ENCODE measurements around the gene ACBD3. TPM values are rescaled to one million over a fixed set of nuclear protein-coding genes. Genes with fewer than 3 reads are reported as not detected.

ACBD3 gene
- total and polyA plus RNA-seq, 2 donors from 2014 or later, result 12.4 to 43.1 TPM

DNA sequence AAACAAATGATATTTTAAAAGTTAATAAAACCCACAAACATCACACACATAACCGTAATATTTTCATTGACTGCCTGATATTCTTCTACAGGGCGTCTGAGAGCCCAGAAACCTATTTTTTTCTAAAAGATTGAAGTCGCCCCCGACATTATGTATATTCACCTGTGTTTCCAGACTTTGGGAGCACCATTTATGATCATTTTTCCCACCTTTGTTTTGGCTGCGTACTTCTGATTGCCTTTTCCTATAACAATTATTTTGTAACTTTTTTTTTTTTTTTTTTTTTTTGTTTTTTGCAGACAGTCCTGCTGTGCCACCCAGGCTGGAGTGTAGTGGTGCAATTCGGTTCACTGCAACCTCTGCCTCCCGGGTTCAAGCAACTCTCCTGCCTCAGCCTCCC, 839 bp upstream of the ACBD3 start:
- Histone ChIP-seq H3K4me3 (ENCODE audit: low read length in 3 of 3) (peak overlapping the region; percentile 76 to 83 (median 81)), H3K36me3 (ENCODE audit: control insufficient read depth in 2 of 3, insufficient read depth in 3 of 3, low read length in 3 of 3) (no peaks in the 10 kb centered on the region), H3K27me3 (ENCODE audit: control insufficient read depth, insufficient read depth, low read length) (no peaks in the 10 kb centered on the region), H3K9me3 (ENCODE audit: control insufficient read depth in 2 of 3, insufficient read depth in 1 of 3, low read length in 3 of 3) (no peaks in the 10 kb centered on the region), H3K27ac (ENCODE audit: low read depth in 2 of 2, low read length in 2 of 2) (no peak overlapping the region), H3K9ac (ENCODE audit: low read length in 3 of 3) (peak overlapping the region in 2 of 3 donors; percentile 5 to 84), H3K4me1 (ENCODE audit: control insufficient read depth in 2 of 3, insufficient read depth in 2 of 3, low read depth in 1 of 3, low read length in 3 of 3) (peaks cover 0 to 11% (median 6%) of the 10 kb centered on the region in 3 donors)
- DNase-seq (no peak), FAIRE-seq (no peak)
- TF ChIP-seq, protein P1, sequence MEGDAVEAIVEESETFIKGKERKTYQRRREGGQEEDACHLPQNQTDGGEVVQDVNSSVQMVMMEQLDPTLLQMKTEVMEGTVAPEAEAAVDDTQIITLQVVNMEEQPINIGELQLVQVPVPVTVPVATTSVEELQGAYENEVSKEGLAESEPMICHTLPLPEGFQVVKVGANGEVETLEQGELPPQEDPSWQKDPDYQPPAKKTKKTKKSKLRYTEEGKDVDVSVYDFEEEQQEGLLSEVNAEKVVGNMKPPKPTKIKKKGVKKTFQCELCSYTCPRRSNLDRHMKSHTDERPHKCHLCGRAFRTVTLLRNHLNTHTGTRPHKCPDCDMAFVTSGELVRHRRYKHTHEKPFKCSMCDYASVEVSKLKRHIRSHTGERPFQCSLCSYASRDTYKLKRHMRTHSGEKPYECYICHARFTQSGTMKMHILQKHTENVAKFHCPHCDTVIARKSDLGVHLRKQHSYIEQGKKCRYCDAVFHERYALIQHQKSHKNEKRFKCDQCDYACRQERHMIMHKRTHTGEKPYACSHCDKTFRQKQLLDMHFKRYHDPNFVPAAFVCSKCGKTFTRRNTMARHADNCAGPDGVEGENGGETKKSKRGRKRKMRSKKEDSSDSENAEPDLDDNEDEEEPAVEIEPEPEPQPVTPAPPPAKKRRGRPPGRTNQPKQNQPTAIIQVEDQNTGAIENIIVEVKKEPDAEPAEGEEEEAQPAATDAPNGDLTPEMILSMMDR (IDR thresholded peaks at IDR 0.05; ENCODE audit: borderline replicate concordance, extremely low read depth, insufficient read depth), result no peak
- intact Hi-C loops (cut with DNase I), result no loop called here

DNA sequence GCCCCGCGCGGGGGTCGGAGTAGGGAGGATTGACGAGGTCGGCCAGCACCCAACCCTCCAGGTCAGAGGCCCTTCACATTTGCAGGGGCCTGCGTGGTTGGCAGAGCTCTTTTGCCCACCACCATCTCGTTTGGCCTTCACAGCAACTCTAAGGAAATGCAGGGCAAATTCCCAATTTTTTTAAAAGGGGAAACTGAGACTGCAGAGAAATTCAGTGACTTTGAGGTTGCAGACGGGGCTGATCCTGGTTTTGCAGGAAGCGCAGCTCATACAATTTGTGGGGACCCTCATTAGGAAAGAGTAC, 430 bp upstream of the ACBD3 start:
- peaks cover 0 to 11% (median 6%) of the 10 kb centered on the region in 3 donors for H3K4me1 ChIP-seq (ENCODE audit: control insufficient read depth in 2 of 3, insufficient read depth in 2 of 3, low read depth in 1 of 3, low read length in 3 of 3)
- H3K9ac ChIP-seq (ENCODE audit: low read length in 3 of 3), result peak overlapping the region; percentile 5 to 84 (median 55)
- H3K36me3 ChIP-seq (ENCODE audit: control insufficient read depth in 2 of 3, insufficient read depth in 3 of 3, low read length in 3 of 3), result no peaks in the 10 kb centered on the region
- FAIRE-seq, result no peak
- peak overlapping the region; percentile 76 to 83 (median 81) for H3K4me3 ChIP-seq (ENCODE audit: low read length in 3 of 3)
- TF ChIP-seq, protein P1 (IDR thresholded peaks at IDR 0.05; ENCODE audit: borderline replicate concordance, extremely low read depth, insufficient read depth), result peak; percentile 11
- no peaks in the 10 kb centered on the region for H3K9me3 ChIP-seq (ENCODE audit: control insufficient read depth in 2 of 3, insufficient read depth in 1 of 3, low read length in 3 of 3)
- DNase-seq, result no peak
- H3K27ac ChIP-seq (ENCODE audit: low read depth in 2 of 2, low read length in 2 of 2), result peak overlapping the region; percentile 90 to 95
- intact Hi-C loops (cut with DNase I), result no loop called here
- H3K27me3 ChIP-seq (ENCODE audit: control insufficient read depth, insufficient read depth, low read length), result no peaks in the 10 kb centered on the region

DNA sequence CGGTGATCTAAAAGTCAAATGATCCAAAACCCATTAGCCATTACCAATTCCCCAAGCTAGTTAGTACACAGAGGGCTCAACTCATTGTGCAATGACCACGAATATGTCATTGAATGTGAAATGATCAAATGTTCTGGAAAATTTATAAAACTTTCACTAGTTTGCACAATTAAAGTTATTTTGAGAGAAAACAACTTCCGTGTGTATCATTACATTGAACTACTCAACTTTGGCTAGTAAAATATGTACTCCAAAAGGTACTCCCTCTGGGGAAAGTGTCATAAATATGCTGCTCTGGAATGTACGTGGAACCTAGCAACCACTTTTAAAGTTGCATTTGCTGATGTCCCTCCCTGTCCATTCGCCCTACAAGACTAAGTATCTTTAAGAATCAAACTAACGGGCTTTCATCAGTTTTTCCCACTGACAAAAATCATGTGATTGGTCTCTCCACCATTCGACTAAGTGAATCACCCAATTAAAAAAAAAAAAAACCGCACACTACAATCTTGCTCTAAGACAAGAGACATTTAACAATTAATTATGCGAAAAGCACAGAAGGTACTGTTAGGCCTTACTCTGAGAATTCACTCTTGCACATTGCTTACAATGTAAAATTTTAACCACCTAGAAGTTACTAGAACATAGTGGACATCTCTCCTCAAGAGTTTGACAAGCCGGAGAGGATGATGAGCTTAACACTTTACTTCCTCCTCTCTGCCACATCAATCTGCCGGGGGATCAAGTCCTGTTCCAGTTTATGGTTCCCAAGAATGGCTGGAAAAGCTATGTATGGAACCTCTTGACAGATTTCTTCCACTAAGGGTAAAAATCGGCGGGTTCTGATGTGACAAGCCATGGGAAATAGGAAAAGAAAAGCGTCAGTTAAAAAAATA, 1.2 kb downstream of the ACBD3 start:
- Histone ChIP-seq H3K27me3 (ENCODE audit: control insufficient read depth, insufficient read depth, low read length) (no peaks in the 10 kb centered on the region), H3K27ac (ENCODE audit: low read depth in 2 of 2, low read length in 2 of 2) (peak overlapping the region in 1 of 2 donors; percentile 95), H3K4me3 (ENCODE audit: low read length in 3 of 3) (peak overlapping the region; percentile 79 to 85 (median 81)), H3K36me3 (ENCODE audit: control insufficient read depth in 2 of 3, insufficient read depth in 3 of 3, low read length in 3 of 3) (no peaks in the 10 kb centered on the region), H3K9me3 (ENCODE audit: control insufficient read depth in 2 of 3, insufficient read depth in 1 of 3, low read length in 3 of 3) (no peaks in the 10 kb centered on the region), H3K9ac (ENCODE audit: low read length in 3 of 3) (peak overlapping the region; percentile 37 to 84 (median 82)), H3K4me1 (ENCODE audit: control insufficient read depth in 2 of 3, insufficient read depth in 2 of 3, low read depth in 1 of 3, low read length in 3 of 3) (peaks cover 0 to 20% (median 6%) of the 10 kb centered on the region in 3 donors)
- DNase-seq (peak in 2 of 5 donors; percentile 28 to 30), FAIRE-seq (no peak)
- TF ChIP-seq, protein P1 (IDR thresholded peaks at IDR 0.05; ENCODE audit: borderline replicate concordance, extremely low read depth, insufficient read depth), result no peak
- intact Hi-C loops (cut with DNase I), result no loop called here
